Amniotic stem cell (primary cell): Measurements from ENCODE around the gene EIF4EBP3.

Source experiments
- DNase-seq: peaks from one replicate; lab custom pipeline; 2025; lab: John Stamatoyannopoulos, UW

Gene EIF4EBP3

GRCh38 chr5:140557136-140557805 lies 9.8 kb downstream of the EIF4EBP3 start, which contains the start of gene SRA1:
TSS of gene SRA1 (minus strand) at chr5:140557473. CDS start at chr5:140557452, 21 bp downstream.
- DNase-seq: peak; percentile 83

GRCh38 chr5:140557965-140558364 lies 10.5 kb downstream of the EIF4EBP3 start:
- no peak for DNase-seq

GRCh38 chr5:140558542-140558941 lies 11.1 kb downstream of the EIF4EBP3 start:
- DNase-seq: no peak

DNA sequence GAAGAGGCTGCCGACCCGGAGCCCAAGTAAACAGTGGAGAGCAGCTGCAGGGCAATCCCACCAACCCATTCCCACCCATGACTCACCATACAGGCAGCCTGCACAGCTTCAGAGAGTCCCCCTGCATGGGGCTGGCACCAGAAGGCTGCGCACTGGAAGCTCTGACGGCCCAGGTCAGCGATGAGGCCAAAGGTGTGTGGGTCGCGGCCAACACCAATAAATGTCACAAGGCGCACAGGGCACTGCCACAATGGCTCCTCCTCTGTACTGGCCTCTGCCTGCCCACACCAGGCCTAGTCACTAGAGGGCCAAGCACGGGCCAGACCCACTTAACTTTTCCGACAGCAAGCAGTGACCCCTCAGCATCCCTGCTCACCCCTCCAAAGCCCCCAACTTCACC lies 12.8 kb downstream of the EIF4EBP3 start:
- DNase-seq: no peak

- no peak for DNase-seq
Measured at GRCh38 chr5:140561753-140562523, 14.5 kb downstream of the EIF4EBP3 start.

GRCh38 chr5:140563596-140563995 lies 16.1 kb downstream of the EIF4EBP3 start:
- no peak for DNase-seq

- DNase-seq: peak; percentile 98
Measured at GRCh38 chr5:140564196-140565023, 16.9 kb downstream of the EIF4EBP3 start, which contains the start of the genes APBB3 and SLC35A4. TSS of gene APBB3 (minus strand) at chr5:140564598. CDS start at chr5:140564245, 353 bp downstream. TSS of gene SLC35A4 (plus strand) at chr5:140564828. CDS start at chr5:140567170, 2,342 bp downstream.

- DNase-seq: no peak
Measured at GRCh38 chr5:140565024-140565779, 17.7 kb downstream of the EIF4EBP3 start.

- DNase-seq: no peak
Measured at GRCh38 chr5:140565780-140566095, 18.3 kb downstream of the EIF4EBP3 start.

DNA sequence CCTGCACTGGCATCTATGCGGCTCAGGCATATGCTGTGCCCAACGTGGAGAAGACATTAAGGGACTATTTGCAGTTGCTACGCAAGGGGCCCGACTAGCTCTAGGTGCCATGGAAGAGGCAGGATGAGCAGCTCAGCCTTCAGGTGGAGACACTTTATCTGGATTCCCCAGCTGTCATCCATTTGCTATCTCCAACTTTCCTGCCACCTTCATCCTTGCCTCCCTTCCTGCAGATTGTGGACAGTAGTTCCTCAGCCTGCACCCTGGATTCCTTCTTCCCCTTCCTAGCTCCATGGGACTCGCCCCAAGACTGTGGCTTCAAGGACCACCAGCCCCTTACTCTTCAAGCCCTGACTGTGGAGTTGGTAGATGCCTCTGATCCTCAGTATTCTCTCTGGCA lies 19.2 kb downstream of the EIF4EBP3 start:
- DNase-seq: no peak

DNA sequence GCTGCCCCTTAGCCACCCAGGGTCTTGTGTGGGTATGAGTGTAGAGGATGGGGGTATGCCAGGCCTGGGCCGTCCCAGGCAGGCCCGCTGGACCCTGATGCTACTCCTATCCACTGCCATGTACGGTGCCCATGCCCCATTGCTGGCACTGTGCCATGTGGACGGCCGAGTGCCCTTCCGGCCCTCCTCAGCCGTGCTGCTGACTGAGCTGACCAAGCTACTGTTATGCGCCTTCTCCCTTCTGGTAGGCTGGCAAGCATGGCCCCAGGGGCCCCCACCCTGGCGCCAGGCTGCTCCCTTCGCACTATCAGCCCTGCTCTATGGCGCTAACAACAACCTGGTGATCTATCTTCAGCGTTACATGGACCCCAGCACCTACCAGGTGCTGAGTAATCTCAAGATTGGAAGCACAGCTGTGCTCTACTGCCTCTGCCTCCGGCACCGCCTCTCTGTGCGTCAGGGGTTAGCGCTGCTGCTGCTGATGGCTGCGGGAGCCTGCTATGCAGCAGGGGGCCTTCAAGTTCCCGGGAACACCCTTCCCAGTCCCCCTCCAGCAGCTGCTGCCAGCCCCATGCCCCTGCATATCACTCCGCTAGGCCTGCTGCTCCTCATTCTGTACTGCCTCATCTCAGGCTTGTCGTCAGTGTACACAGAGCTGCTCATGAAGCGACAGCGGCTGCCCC lies 19.8 kb downstream of the EIF4EBP3 start:
- no peak for DNase-seq

GRCh38 chr5:140567871-140568270 lies 20.4 kb downstream of the EIF4EBP3 start:
- no peak for DNase-seq

- no peak for DNase-seq
Measured at GRCh38 chr5:140568443-140569063, 21.1 kb downstream of the EIF4EBP3 start.

- no peak for DNase-seq
Measured at GRCh38 chr5:140569197-140569596, 21.7 kb downstream of the EIF4EBP3 start.

DNA sequence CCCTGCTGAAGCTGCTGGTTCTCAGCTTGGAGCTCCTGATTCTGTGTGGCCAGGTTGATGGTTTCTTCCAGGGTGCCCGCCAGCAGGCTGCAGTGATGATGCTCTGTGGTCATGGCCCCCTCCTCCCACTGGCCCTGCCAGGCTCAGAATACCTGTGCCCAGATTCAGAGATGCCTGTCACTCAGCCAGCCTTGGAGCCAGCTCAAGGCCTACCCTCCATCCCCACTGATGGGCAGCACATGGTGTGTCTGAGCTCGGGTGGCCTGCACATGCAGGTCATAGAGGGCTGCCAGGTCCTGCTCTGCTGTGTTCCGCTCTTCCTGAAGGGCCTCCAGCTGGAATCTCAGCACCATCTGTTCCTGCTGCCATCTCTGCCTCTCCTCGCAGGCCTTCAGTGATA lies 22.6 kb downstream of the EIF4EBP3 start:
- DNase-seq: no peak

DNA sequence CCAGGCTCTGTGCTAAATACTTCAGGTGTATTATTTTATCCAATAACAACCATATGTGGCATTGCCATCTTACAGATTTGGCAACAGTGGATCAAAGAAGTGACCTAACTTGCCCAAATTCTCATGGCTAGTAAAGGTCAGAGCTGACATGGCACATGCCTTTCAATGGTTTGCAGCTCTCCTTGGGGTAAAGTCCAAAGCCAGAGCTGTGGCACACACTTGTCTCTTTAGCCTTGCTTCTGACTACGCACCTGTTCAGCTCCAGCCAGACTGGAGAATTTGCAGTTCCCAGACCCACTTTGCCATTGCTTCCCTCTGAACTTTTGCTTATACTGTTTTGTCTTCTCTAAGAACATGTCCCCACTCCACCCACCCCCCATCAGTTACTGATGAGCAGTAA lies 23.0 kb downstream of the EIF4EBP3 start:
- DNase-seq: no peak

DNA sequence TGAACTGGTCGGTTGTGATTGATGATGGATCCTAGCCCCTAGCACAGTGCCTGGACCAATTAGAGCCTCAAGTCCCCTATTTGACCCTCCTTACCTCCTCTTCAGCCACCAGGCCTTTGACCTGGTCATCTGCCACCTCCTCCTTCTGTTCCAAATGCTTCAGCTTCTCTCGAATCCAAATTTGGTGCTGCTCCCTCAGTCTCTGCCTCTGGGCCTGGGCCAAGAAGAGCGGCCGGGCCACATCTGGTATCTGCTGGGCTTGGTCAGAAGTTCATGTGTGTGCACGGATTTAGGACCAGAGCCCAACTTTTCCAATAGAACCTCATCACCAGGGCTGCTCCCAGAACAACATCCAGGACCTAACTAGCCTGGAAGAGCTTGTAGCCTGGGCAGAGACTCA lies 23.6 kb downstream of the EIF4EBP3 start:
- no peak for DNase-seq

- DNase-seq: no peak
Measured at GRCh38 chr5:140573683-140574082, 26.2 kb downstream of the EIF4EBP3 start.

DNA sequence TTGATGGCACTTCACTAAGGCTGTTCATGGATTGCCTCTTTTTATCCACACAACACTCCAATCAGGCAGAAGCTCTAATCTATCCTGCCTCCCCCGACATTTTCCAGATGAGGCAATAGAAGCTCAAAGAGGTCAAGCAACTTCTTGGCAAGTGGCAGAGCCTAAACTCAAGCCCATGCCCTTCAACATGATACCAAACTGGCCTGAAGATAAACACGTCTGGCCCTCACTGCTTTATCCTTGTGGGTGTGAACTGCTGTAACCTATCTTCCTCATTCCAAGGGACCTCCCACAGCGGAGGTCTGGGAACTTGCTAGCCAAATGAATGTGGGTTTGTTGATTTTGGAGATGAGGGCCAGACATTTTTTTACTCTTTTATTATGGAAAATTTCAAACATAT lies 26.7 kb downstream of the EIF4EBP3 start:
- DNase-seq: no peak

DNA sequence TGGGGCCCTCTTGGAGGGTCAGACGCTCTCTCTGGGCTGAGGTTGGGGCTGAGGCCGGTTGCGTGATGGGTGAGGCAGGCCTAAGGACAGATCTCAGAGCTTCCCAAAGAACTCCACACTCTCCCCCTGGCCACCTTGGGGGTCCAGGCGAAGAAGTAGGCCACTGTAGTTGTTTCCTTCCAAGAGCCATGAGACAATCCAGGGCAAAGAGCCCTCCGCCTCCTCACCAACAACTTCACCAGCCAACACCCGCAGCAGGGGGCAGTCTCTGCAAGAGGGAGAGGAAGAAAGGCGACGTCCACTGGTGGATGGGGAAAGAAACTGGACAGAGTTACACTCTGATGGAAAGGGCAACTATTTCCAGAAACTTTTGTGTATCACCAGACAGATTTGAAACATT lies 27.8 kb downstream of the EIF4EBP3 start:
- no peak for DNase-seq

- no peak for DNase-seq
Measured at GRCh38 chr5:140576776-140577201, 29.3 kb downstream of the EIF4EBP3 start.
